ENCODE results near the gene CYYR1.

Gene CYYR1

GRCh38 chr21:26554365-26554764, 18.7 kb downstream of the CYYR1 start:
- in situ Hi-C loops (cut with MboI; ENCODE audit: low sequenced_read_pairs), result no loop called here

GRCh38 chr21:26553898-26554297, 19.2 kb downstream of the CYYR1 start:
- in situ Hi-C loops (cut with MboI; ENCODE audit: low sequenced_read_pairs), result no loop called here

- in situ Hi-C loops (cut with MboI; ENCODE audit: low sequenced_read_pairs), result no loop called here
Observed at GRCh38 chr21:26550326-26550725, 22.8 kb downstream of the CYYR1 start.

- in situ Hi-C loops (cut with MboI; ENCODE audit: low sequenced_read_pairs), result no loop called here
Observed at GRCh38 chr21:26546446-26547097, 26.5 kb downstream of the CYYR1 start.

GRCh38 chr21:26544201-26544775, 28.8 kb downstream of the CYYR1 start:
- in situ Hi-C loops (cut with MboI; ENCODE audit: low sequenced_read_pairs), result no loop called here

- in situ Hi-C loops (cut with MboI; ENCODE audit: low sequenced_read_pairs), result no loop called here
Observed at GRCh38 chr21:26540651-26541050, 32.4 kb downstream of the CYYR1 start.

- in situ Hi-C loops (cut with MboI; ENCODE audit: low sequenced_read_pairs), result no loop called here
Observed at GRCh38 chr21:26539566-26539965, 33.5 kb downstream of the CYYR1 start.

GRCh38 chr21:26534517-26534916, 38.6 kb downstream of the CYYR1 start:
- in situ Hi-C loops (cut with MboI; ENCODE audit: low sequenced_read_pairs), result no loop called here

GRCh38 chr21:26532208-26532607, 40.9 kb downstream of the CYYR1 start:
- in situ Hi-C loops (cut with MboI; ENCODE audit: low sequenced_read_pairs), result no loop called here

- in situ Hi-C loops (cut with MboI; ENCODE audit: low sequenced_read_pairs), result no loop called here
Observed at GRCh38 chr21:26529526-26529925, 43.6 kb downstream of the CYYR1 start.

- in situ Hi-C loops (cut with MboI; ENCODE audit: low sequenced_read_pairs), result no loop called here
Observed at GRCh38 chr21:26528882-26529281, 44.2 kb downstream of the CYYR1 start.

GRCh38 chr21:26522704-26523103, 50.4 kb downstream of the CYYR1 start:
- in situ Hi-C loops (cut with MboI; ENCODE audit: low sequenced_read_pairs), result no loop called here

GRCh38 chr21:26519142-26519541, 53.9 kb downstream of the CYYR1 start:
- in situ Hi-C loops (cut with MboI; ENCODE audit: low sequenced_read_pairs), result no loop called here

- in situ Hi-C loops (cut with MboI; ENCODE audit: low sequenced_read_pairs), result no loop called here
Observed at GRCh38 chr21:26515257-26515656, 57.8 kb downstream of the CYYR1 start.

- in situ Hi-C loops (cut with MboI; ENCODE audit: low sequenced_read_pairs), result no loop called here
Observed at GRCh38 chr21:26513212-26513611, 59.9 kb downstream of the CYYR1 start.

- in situ Hi-C loops (cut with MboI; ENCODE audit: low sequenced_read_pairs), result no loop called here
Observed at GRCh38 chr21:26512664-26513063, 60.4 kb downstream of the CYYR1 start.

- in situ Hi-C loops (cut with MboI; ENCODE audit: low sequenced_read_pairs), result no loop called here
Observed at GRCh38 chr21:26508903-26509302, 64.2 kb downstream of the CYYR1 start.

GRCh38 chr21:26506956-26507355, 66.1 kb downstream of the CYYR1 start:
- in situ Hi-C loops (cut with MboI; ENCODE audit: low sequenced_read_pairs), result no loop called here

GRCh38 chr21:26505211-26505610, 67.9 kb downstream of the CYYR1 start:
- in situ Hi-C loops (cut with MboI; ENCODE audit: low sequenced_read_pairs), result no loop called here

- in situ Hi-C loops (cut with MboI; ENCODE audit: low sequenced_read_pairs), result no loop called here
Observed at GRCh38 chr21:26503414-26503813, 69.7 kb downstream of the CYYR1 start.

- in situ Hi-C loops (cut with MboI; ENCODE audit: low sequenced_read_pairs), result no loop called here
Observed at GRCh38 chr21:26501495-26502021, 71.5 kb downstream of the CYYR1 start.

- in situ Hi-C loops (cut with MboI; ENCODE audit: low sequenced_read_pairs), result no loop called here
Observed at GRCh38 chr21:26499495-26499894, 73.6 kb downstream of the CYYR1 start.
